DMS53 treated with DMSO at 0.1 percent for 48 hours (cell line): Measurements from ENCODE around the gene SLC22A4.

Experiments
- DNase-seq: peaks from one replicate; lab custom pipeline; 2025; ENCODE audit not compliant: unreplicated experiment; lab: John Stamatoyannopoulos, UW

The SLC22A4 gene

DNA sequence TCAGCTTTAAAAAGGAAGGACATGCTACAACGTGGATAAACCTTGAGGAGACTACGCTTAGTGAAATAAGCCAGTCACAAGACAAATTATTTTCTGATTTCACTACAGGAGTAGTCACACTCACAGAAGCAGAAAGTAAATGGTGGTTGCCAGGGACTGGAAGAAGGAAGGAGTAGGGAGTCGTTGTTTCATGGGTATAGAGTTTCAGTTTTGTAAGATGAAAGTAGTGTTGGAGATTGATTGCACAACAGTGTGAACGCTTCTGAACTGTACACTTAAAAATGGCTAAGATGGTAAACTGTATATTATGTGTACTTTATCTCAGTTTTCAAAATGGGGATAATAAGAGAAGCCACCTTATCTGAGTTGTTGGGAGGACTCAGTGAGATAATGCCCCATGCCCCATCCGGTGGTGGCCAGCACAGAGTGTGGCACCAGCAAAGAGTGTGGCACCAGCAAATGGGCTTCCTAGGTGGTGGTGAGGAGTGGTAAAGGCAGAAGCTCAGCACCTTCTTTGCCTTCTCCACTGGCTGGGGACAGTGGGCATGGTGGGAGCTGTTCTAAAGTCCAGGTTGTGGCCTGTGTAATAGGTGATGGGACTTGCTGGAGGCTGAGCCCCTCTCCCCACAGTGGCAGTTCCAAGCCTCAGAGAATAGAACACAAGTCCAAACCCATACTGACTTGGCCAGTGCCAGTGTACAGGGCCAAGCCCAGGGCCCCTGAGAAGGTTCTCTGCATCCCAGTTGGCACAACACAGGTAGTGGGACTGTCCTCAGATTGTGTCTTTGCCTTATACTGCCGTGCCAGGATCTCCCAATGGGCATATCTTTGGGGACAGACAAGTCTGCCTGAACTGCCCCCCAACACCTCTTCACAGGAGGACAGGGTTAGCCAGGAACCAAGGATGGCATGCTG, 4.4 kb downstream of the SLC22A4 start:
- DNase-seq = no peak

DNA sequence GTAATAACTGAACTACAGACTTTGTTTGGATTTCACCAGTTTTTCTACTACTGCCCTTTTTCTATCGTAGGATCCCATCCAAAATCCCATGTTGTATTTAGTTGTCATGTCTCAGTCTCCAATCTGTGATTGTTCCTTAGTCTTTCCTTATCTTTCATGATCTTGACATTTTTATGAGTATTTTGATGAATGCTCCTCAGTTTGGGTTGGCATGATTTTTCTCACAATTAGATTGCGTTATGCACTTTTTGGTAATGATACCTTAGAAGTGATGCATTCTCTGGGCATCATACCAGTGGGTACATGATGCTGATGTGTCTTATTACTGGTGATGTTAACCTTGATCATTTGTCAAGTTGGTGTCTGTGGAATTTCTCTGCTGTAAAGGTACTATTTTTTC, 5.7 kb downstream of the SLC22A4 start:
- no peak for DNase-seq

DNA sequence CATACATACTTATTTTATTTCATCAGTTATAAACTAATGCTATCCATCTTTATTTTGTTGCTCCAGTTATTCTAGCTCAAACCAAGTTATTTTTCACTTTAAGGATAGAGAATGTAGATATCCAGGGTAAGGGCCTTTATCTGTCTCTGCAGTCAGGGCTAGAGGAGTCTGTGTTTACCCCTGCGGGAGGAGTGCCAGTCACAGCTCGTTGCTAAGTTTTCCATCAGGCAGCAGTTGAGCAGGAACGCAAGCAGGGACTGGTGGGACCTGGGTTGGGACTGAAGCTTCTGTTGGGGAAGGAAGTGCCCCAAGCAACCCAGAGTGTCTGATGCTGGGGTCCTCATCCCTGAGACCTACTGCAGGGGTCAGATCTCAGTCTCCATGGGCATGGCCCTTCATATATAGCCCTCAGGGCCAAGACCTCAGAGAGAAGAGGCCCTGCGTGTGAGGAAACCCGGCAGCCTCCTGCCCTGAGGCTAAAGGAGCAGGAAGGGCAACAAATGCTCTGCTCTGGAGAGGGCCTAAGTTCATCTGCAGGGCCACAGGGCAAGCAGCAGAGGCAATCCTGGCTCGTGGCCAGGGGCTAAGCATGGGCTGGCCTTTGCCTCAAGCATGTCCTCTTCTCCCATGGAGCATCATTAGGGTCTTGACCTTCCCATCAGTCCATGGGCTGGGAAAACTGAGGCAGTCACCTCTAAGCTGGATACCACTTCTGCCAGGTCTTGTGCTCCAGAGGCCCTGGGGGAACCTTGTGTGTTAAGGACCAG, 6.6 kb downstream of the SLC22A4 start:
- no peak for DNase-seq

DNA sequence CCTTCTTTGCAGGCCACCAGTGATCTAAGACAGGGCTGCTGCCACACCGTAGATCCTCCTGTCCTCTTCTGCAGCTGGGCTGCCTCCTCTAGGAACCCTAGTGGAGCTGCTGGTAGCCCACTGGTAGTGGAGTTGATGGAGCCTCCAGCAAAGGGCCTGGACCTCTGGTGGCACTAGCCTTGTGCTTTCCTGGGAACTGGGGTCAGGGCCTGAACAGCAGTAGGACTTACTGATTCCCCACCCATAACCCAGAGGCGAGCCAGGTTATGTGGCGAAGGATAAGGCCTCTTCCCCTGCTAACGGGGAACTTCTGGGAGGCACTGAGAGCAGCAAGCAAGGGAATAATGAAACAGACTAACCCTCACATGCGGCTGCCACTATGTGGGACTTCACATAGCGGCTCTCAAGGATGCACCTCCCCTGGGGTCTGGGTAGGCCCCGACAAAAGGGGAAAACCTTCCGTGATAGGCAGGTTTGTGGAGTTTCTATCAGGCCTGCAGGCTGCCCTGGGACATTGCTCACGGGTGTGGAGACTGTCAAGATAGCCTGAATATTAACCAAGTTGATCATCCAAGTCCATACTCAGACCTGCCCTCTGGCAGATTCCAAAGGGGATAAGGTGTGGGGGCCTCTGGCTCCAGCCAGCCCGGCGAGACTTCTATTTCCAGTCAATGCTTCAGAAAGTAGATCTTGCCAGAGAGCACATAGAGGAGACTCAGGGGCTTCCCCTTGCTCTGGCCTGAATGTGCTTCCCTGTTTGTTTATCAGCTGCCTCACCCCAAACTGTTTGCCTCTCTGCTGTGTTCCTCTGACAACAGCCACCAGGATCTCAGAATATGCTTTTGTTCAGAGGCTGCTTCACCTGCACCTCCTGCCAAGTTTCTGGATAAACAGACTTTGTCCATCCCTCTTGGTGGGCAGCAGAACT, 7.4 kb downstream of the SLC22A4 start:
- no peak for DNase-seq

DNA sequence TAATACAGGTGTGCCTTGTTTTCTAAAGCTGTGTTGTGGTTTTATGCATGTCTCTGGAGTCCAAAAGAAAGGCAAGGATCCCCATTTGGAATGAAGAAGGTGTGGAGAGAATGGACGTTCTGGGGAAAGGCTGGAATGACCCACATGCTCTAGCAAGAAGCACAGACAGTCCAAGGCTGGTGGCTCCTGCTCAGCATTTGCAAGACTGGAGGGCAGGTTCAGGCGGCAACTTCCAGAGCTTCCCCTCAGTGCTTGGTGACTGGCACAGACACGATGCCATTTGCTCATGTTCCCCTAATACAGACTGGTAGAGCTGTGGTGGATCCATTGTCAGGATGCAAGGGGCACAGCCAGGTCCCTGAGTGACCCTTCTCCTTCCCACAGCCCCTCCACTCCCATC, 8.2 kb downstream of the SLC22A4 start:
- no peak for DNase-seq

DNA sequence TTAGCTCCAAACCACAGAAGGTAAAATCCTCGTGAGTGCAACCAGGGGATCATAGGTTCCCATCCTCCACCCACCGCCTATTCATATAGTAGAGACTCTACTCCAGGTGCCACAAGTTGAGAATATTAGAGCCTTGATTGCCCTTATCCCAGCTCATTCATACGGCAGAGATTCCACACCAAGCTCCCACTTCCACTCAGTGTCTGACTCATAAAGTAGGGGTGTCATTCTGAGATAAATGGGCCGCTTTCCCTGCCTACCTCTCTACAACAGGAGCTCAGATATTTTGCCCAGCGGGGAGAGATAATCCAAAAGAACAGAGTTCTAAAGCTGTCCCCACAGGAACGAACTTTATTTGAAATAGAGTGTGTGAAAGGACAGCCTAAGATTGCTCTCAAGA, 9.4 kb downstream of the SLC22A4 start:
- no peak for DNase-seq

DNA sequence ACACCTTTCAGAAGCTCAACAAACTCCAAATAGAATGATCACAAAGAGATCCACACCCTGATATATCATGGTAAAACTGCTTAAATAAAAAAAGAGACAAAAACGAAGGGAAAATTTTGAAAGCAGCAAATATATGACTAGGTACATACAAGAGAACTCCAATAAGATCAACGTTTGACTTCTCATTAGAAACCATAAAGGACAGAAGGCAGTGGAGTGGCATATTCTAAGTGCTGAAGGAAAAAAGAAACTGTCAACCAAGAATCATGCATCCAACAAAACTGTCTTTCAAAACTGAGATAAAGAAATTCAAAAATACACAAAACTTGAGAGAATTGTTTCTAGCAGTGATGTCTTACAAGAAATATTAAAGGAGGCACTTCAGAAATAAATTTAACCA, 11.2 kb downstream of the SLC22A4 start:
- no peak for DNase-seq

DNA sequence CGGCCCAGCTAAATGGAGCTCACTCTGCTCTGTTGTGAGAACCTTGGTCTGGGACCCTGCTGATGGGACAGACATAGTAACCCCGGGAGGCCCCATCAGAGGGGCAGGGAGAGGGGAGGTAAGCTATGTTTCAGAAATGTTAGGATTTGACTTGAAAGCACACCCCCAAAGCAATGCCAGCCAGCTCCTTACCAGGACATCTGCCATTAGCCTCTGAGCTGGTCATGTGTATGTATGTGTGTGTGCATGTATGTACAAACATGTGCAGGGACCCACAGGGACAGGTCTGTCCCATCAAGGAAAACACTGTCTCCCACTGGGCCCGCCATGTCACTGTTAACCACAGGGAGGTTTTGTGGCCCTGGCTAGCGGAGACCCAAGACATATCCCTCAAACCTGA, 14.5 kb downstream of the SLC22A4 start:
- DNase-seq = no peak

DNA sequence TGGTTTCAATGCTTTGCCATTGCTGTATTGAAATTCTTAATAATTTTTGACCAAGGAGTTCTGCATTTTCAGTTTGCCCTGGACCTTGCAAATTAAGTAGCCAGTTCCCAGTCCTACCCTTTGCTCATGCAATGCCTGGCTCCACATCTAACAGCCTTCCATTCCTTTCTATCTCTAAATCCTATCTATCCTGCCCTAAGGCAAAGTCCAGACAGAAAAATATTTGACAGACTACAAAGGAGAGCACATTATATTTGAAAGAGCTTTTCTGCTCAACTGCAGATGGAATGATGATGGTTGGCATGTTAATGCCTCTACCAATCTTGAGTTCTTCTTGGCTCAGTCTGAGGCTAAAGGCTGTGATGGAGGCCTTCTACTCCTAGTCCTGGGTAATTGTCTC, 15.5 kb downstream of the SLC22A4 start:
- no peak for DNase-seq

DNA sequence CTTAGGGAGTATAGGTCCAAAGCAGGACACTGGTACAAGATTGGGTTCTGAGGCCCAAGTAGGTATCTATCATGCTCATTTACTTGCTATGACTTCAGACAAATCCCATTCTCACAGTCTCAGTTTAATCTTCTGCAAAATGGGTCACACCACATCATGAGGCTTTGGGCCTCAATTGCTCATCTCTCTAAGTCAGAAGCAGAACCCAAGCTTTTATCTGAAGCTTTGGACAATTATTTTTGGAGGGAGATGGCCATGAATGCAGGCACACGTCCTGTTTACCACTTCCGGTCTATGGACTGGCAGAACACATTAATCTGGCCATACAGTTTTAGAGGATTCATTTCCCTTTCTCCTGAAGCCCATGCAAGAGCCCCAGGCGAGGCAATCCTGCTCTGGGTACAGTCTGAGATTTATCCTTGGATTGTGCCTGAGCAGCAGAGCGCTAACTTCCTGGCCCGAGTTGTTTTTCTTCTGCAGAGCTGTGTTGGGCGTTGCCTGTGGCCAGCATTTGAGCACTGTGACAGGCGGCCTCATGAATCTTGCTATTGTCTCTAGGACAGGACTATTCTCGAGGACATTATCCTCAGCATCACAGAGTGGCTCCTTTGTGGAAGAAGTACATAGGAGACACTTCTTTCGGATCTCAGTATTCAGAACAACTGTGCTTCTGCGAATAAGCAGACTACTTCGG, 16.1 kb downstream of the SLC22A4 start:
- no peak for DNase-seq

DNA sequence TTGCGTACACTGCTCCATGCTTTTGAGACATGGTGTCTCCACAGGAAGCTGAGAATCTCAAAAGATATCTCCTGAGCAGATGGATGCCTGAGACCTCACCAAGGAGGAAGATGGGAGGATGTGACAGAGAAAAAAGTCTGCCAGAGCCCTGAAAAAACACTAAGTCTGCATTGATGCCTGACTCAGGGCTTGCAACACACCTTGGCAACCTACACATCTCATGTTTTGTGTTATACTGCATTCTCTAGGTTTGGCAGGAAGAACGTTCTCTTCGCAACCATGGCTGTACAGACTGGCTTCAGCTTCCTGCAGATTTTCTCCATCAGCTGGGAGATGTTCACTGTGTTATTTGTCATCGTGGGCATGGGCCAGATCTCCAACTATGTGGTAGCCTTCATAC, 19.2 kb downstream of the SLC22A4 start:
- no peak for DNase-seq

DNA sequence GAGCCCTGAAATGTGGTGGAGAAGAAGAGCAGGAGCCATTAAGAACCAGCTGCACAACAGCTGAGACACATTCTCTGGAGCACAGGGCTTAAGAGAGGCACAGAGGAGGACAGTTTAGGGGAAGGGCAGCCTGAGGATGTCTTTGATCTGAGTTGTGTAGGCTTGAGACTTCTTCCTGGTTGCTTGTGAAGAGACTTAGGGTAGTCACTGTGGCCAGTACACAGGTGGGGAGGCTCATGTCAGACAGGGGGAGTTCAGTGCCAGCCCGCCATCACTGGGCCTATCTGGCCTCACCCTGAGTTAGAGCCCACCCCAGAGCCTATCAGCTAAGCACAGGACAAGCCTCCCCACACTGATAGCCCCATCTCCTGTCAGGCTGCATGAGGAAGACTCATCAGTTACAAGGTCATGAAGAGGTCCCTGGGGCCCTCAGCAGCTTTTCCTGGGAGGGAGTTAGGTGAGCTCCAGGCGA, 19.8 kb downstream of the SLC22A4 start:
- DNase-seq = no peak

DNA sequence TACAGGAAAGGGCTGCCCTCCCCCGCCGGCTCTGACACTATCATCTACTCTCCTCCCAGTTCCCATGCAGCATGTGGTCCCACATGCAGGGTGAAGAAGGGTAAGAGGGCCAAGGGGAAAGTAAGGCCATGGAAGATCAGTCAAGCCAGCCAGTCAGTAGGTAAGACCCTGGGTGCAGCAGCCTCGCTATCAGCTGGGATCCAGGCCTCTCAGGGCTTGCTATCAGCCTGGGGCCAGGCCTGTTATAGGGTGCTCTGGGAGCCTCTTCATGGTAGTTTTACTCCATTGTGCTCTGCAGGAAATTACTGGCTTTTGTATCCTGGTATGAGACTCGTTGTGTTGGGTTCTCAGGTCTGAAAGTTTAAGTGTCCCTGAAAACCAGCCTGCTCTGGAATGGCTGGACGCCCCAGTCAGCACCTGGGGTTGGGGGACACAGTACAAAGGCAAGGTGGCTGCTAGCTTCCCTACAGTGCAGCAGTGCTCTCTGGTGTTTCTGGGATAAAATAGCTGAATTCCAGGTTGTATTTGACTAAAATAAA, 21.4 kb downstream of the SLC22A4 start:
- no peak for DNase-seq

DNA sequence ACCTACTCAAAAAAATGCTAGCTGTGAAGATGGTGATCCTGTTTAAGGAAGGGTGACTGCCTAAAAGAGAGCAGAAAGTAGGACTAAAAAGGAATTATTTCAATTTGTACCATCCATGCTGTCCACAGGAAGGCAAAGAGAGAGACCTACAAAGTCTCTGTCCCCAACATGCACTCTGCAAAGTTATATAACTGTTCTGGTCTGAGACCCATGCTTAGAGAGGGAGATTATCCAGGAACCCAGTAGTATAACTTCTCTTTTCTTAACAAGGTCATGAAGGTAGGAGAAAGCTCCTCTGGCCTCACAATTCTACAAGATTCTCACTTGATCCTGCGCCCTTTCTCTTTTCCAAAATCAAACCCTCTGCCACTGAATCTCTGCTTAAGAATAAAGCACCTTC, 25.8 kb downstream of the SLC22A4 start:
- no peak for DNase-seq

DNA sequence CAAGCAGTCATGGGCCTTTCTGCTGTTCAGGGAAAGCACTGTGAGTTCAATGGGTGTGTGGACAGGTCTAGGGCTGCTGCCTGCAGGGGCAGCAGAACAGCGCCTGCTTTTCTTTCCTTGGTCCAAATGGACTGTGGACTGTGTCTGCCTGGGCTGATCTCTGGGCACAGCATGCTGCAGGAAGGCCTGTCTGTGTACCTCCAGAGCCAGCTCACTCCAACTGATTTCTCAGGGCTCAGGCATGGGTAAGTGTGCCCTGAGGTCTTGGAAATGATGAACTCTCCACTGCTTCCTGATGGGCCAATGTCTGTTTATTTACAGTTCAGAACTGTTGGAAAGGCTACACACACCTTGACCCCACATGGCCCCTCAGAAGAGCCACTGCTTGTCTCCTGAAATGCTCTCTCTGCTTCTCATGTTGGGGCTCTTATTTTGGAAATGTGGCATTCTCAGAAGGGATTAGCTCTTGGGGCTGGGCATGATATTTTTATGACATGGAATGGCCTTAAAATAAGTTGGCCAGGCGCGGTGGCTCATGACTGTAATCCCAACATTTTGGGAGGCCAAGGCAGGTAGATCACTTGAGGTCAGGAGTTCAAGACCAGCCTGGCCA, 27.0 kb downstream of the SLC22A4 start:
- no peak for DNase-seq

DNA sequence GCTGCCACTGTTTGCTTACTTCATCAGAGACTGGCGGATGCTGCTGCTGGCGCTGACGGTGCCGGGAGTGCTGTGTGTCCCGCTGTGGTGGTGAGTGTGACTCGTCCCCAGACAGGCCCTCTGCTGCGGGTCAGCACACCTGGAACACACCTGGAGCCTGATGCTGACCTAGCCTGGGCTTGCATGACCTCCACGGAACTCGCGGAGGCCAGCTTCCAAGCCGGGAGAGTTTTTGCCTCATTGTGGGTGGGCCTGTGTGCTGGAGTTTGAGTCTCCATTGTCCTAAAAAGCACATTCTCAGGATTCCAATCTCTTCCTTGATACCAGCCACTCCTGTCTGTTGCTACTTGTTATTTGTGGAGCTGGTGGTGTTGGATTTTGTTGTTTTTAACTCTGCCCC, 28.1 kb downstream of the SLC22A4 start:
- DNase-seq = no peak

DNA sequence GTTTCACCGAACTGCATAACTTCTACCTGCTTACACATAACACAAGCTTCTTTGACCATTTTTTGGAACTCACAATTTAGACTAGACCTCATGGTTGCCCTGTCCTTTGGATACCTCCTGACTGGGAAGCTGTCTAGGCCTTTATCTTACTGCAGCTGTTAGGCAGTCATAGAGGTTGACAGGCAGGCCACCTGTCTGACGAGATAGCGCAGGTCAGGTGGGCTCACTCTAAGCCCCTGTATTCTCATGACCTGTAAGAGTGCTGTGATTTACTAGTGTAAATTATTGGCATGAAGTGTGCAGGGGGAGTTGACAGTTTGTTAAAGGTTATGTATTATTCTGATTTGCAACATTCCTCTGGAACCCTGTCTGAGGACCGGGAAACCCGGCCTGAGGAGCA, 29.0 kb downstream of the SLC22A4 start:
- no peak for DNase-seq

DNA sequence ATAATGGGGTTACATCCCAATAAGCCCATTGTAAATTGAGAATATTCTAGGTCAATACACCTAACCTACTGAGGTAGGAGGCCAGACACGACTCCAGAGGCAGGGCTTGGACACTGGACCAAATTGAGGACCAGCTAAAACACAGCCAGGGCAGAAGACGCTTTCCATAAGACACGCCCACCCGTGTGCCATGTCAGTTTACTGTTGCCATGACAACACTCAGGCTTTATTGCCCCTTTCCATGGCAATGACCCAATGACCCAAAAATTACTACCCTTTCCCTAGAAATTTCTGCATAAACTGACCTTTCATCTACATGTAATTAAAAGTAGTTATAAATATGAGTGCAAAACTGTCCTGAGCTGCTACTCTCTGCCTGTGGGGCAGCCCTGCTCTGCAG, 31.5 kb downstream of the SLC22A4 start:
- no peak for DNase-seq

DNA sequence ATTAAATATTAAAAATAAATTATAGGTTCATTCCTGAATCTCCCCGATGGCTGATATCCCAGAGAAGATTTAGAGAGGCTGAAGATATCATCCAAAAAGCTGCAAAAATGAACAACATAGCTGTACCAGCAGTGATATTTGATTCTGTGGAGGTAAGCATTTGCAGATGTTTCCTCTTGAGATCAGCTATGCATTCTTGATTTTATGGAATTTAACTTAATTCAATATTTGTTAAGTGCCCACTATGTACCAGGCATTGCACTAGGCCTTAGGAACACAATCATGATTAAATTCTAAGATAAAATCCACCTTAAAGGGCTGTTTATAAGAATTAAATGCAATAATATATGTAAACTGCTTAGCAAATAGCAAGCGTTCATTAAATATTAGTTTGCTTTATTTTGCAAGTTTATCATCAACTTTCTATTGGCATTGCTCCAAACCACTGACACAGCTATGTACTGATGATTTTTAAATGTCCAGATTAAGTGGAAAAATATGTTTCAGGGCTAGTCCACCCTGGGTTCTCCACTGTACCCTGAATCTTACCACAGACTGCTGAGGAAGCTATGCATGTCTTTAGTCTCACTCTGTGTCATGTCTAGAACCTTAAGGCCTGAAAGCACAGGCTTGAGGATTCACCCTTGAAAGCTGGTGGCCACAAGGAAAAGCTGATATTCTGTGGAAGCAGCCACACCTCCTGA, 33.2 kb downstream of the SLC22A4 start:
- DNase-seq = no peak
